ENCODE measurements around the gene ITGB1BP2.
"Not testable (repeated sequence)": the region's sequence is repeated elsewhere in the genome, so short reads cannot be mapped to it uniquely, and the experiment has no call there.

ITGB1BP2 gene

DNA sequence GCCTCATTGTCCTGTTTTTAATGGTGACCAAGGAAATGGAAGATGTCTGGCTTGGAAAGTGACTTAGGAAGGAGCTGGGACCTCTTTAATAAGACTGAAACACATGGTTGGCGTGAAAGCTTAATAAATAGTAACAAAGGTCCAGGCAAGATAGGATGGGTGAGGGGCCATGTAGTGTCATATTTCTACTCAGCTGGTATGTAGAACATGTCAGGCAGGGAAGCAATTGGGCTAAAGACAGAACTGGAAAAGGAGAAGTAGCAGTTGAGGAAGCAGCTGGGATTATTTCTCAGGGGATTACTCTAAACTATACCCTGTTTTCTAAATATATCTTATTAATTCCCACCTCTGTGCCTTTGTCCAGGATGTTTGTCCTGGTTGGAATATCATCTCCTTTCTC, 18.6 kb downstream of the ITGB1BP2 start:
- TF ChIP-seq CTCF (conservative IDR thresholded peaks at IDR 0.05) = no peak
- TF ChIP-seq ZFX (IDR thresholded peaks at IDR 0.05) = no peak
- no peak overlapping the region for H3K27ac ChIP-seq

DNA sequence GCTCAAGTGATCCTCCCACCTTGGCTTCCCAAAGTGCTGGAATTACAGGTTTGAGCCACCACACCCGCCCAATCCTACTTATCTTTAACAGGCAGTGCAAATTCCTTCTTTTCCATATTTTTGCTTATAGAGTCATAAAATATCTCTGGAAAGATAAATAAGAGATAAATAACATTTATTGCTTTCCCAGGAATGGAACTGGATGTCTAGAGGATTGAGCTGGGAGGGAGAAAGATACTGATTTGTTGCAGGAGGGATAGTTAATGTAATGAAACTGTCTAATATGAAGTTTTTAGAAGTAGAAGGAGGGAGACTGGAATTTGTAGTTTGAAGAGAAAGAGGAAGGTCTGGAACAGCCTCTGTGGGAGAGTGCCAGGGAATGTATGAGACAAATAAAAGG, 20.2 kb downstream of the ITGB1BP2 start:
- TF ChIP-seq ZFX (IDR thresholded peaks at IDR 0.05) (no peak), CTCF (conservative IDR thresholded peaks at IDR 0.05) (no peak)
- H3K27ac ChIP-seq = no peak overlapping the region

DNA sequence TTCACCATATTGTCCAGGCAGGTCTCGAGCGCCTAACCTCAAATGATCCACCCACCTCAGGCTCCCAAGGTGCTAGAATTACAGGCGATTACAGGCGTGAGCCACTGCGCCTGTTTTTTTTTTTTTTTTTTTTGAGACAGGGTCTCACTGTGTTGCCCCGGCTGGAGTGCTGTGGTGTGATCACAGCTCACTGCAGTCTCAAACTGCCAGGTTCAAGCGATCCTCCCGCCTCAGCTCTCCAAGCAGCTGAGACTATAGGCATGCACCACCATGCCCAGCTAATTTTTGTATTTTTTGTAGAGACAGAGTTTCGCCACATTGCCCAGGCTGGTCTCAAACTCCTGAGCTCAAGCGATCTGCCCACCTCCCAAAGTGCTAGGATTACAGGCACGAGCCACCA, 22.9 kb downstream of the ITGB1BP2 start:
- not testable (repeated sequence) for H3K27ac ChIP-seq

GRCh38 chrX:71326394-71326793, 24.8 kb downstream of the ITGB1BP2 start:
- H3K27ac ChIP-seq = no peak overlapping the region
- TF ChIP-seq ZFX (IDR thresholded peaks at IDR 0.05) = no peak
- TF ChIP-seq CTCF (conservative IDR thresholded peaks at IDR 0.05) = no peak

DNA sequence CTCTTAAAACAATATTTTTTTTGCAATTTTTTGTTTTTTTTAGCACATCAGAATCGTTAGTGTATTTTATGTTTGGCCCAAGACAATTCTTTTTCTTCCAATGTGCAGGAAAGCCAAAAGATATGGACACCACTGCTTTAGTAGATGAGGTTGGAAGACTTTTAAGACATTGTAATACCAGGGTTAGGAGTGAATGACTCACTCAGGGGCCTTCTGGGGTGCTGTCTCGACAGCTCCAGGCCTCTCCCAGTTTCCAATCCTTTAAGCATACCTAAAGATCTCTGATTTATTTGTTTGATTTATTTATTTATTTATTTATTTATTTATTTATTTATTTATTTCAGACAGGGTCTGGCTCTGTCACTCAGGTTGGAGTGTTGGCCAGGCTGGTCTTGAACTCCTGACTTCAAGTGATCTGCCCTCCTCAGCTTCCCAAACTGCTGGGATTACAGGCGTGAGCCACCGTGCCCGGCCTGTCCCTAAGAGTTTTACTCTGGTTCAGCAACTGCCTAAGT, 47.7 kb downstream of the ITGB1BP2 start:
- not testable (repeated sequence) for H3K27ac ChIP-seq

GRCh38 chrX:71349867-71350266, 48.3 kb downstream of the ITGB1BP2 start:
- not testable (repeated sequence) for H3K27ac ChIP-seq

- H3K27ac ChIP-seq = not testable (repeated sequence)
These were observed 50.9 kb downstream of the ITGB1BP2 start for GRCh38 chrX:71352439-71352838.

All from C4-2B (cell line).